Neural progenitor cell (in vitro differentiated cells): ENCODE results near the gene TADA2A. TPM values are rescaled to one million over a fixed set of nuclear protein-coding genes. Genes with fewer than 3 reads are reported as not detected.
A peak's percentile ranks its signal among the peaks of the same experiment; 100 is the strongest.

Experiments
- DNase-seq: peaks from one replicate; pipeline ENCODE4 v3.0.0-alpha.2; 2016; ENCODE audit warnings: low spot score
- H2AFZ ChIP-seq: fragments of 200-600 bp; sonication (generic); replicated peaks from 2 replicates; pipeline ENCODE4 v1.6.1; 2016; ENCODE audit warnings: antibody characterized with exemption
- H3F3A ChIP-seq: fragments of 200-600 bp; sonication (generic); 2 replicates; pipeline ENCODE4 v1.6.1; 2016; ENCODE audit warnings: antibody characterized with exemption, low read depth
- H3K27ac ChIP-seq: fragments of 200-600 bp; sonication (generic); 2 replicates; pipeline ENCODE4 v1.5.1; 2016; ENCODE audit warnings: mild to moderate bottlenecking
- H3K27me3 ChIP-seq: fragments of 200-600 bp; sonication (generic); 2 replicates; pipeline ENCODE4 v1.6.1; 2016; ENCODE audit warnings: mild to moderate bottlenecking, moderate library complexity
- H3K36me3 ChIP-seq: fragments of 200-600 bp; sonication (generic); 2 replicates; pipeline ENCODE4 v1.5.1; 2016
- H3K4me1 ChIP-seq: fragments of 200-600 bp; sonication (generic); 2 replicates; pipeline ENCODE4 v1.6.1; 2016; ENCODE audit warnings: mixed run types
- H3K4me2 ChIP-seq: fragments of 200-600 bp; sonication (generic); 2 replicates; pipeline ENCODE4 v1.6.1; 2016
- H3K4me3 ChIP-seq: fragments of 200-600 bp; sonication (generic); 2 replicates; pipeline ENCODE4 v1.5.1; 2016
- H3K79me2 ChIP-seq: fragments of 200-600 bp; sonication (generic); 2 replicates; pipeline ENCODE4 v1.6.1; 2016; ENCODE audit warnings: low read depth
- H3K9ac ChIP-seq: fragments of 200-600 bp; sonication (generic); 2 replicates; pipeline ENCODE4 v1.6.1; 2016
- H3K9me3 ChIP-seq: fragments of 200-600 bp; sonication (generic); 2 replicates; pipeline ENCODE4 v1.5.1; 2016; ENCODE audit warnings: low read depth
- H4K20me1 ChIP-seq: fragments of 200-600 bp; sonication (generic); 2 replicates; pipeline ENCODE4 v1.6.1; 2016; ENCODE audit warnings: low read depth
- H3K27ac Mint-ChIP-seq: 3 replicates; pipeline ENCODE4 v1.8.0; 2021; ENCODE audit warnings: mixed read lengths
- H3K27me3 Mint-ChIP-seq: 2 replicates; pipeline ENCODE4 v1.8.0; 2022; ENCODE audit warnings: low read depth, mild to moderate bottlenecking, inconsistent platforms, moderate library complexity, mixed read lengths; ENCODE audit not compliant: insufficient read depth
- H3K36me3 Mint-ChIP-seq: 3 replicates; pipeline ENCODE4 v1.8.0; 2021; ENCODE audit warnings: mixed read lengths
- H3K4me1 Mint-ChIP-seq: 3 replicates; pipeline ENCODE4 v1.8.0; 2021; ENCODE audit warnings: mixed read lengths
- H3K4me3 Mint-ChIP-seq: 3 replicates; pipeline ENCODE4 v1.8.0; 2021; ENCODE audit warnings: mild to moderate bottlenecking, moderate library complexity, mixed read lengths
- H3K9me3 Mint-ChIP-seq: 3 replicates; pipeline ENCODE4 v1.8.0; 2020; ENCODE audit warnings: mixed read lengths
- CTCF ChIP-seq: fragments of 200-600 bp; sonication (generic); IDR thresholded peaks from 2 replicates; pipeline ENCODE4 v1.5.1; 2017; ENCODE audit warnings: antibody characterized with exemption, mild to moderate bottlenecking
- EZH2 ChIP-seq: fragments of 200-600 bp; sonication (generic); IDR thresholded peaks from 2 replicates; pipeline ENCODE4 v1.6.1; 2017; ENCODE audit warnings: antibody characterized with exemption, mild to moderate bottlenecking, moderate library complexity
- EZH2phosphoT487 ChIP-seq: fragments of 200-600 bp; sonication (generic); IDR thresholded peaks from 2 replicates; pipeline ENCODE4 v1.6.1; 2017; ENCODE audit warnings: antibody characterized with exemption
- total RNA-seq: library from RNA; depleted of rRNA; stranded (reverse); fragments of >200 nt; gene quantifications from 2 replicates; pipeline ENCODE4 v1.2.3, GENCODE V29; 2015; ENCODE audit warnings: low replicate concordance

Gene TADA2A
- total RNA-seq = 25.4 and 30.7 TPM in 2 replicates

GRCh38 chr17:37406635-37407461 lies at the start of gene TADA2A, which contains the start of gene ACACA:
Gene TADA2A (plus strand): TSS chr17:37406886. CDS start chr17:37411366, 4,480 bp downstream.
Gene ACACA (minus strand): TSS chr17:37406836. CDS start chr17:37406299, 537 bp downstream.
- Mint-ChIP-seq H3K27ac (peak within 1 kb of the TSS; percentile 95), H3K9me3 (no peaks in the 10 kb centered on the region), H3K4me3 (peak within 1 kb of the TSS; percentile 98), H3K36me3 (peaks cover 15% of the 10 kb centered on the region), H3K27me3 (peaks cover 9% of the 10 kb centered on the region), H3K4me1 (peaks cover 27% of the 10 kb centered on the region)
- peaks cover 6% of the 10 kb centered on the region for H3K4me1 ChIP-seq
- no peaks in the 10 kb centered on the region for H3K27me3 ChIP-seq
- peak within 1 kb of the TSS; percentile 72 for H3K4me3 ChIP-seq
- H3K4me2 ChIP-seq = peak within 1 kb of the TSS; percentile 96
- peak within 1 kb of the TSS; percentile 87 for H2AFZ ChIP-seq
- peak; percentile 94 for DNase-seq
- H3K36me3 ChIP-seq = no peaks in the 10 kb centered on the region
- TF ChIP-seq EZH2 (no peak), CTCF (no peak), EZH2phosphoT487 (no peak)
- H3K9ac ChIP-seq = peak within 1 kb of the TSS; percentile 47
- peaks cover 48% of the 10 kb centered on the region for H3K79me2 ChIP-seq
- H3K27ac ChIP-seq = peak within 1 kb of the TSS; percentile 84
- H3K9me3 ChIP-seq = no peaks in the 10 kb centered on the region
- H4K20me1 ChIP-seq = no peaks in the 10 kb centered on the region
- peaks cover 27% of the 10 kb centered on the region for H3F3A ChIP-seq

- peak overlapping the region; percentile 8 for H2AFZ ChIP-seq
- H3K79me2 ChIP-seq = peaks cover 51% of the 10 kb centered on the region
- peak overlapping the region; percentile 96 for H3K4me3 Mint-ChIP-seq
Measured at GRCh38 chr17:37358098-37358829, 48.4 kb upstream of the TADA2A start.

More at GRCh38 chr17:37358098-37358829, 48.4 kb upstream of the TADA2A start:
- Histone ChIP-seq H3K27me3 (no peaks in the 10 kb centered on the region), H3K4me1 (peaks cover 28% of the 10 kb centered on the region), H4K20me1 (peaks cover 14% of the 10 kb centered on the region), H3F3A (peaks cover 32% of the 10 kb centered on the region), H3K36me3 (no peaks in the 10 kb centered on the region), H3K4me2 (peak overlapping the region; percentile 89), H3K4me3 (peak overlapping the region; percentile 77), H3K27ac (peak overlapping the region; percentile 96), H3K9ac (peak overlapping the region; percentile 70), H3K9me3 (no peaks in the 10 kb centered on the region)
- Mint-ChIP-seq H3K36me3 (peaks cover 5% of the 10 kb centered on the region), H3K27me3 (no peaks in the 10 kb centered on the region), H3K4me1 (peaks cover 36% of the 10 kb centered on the region), H3K9me3 (no peaks in the 10 kb centered on the region), H3K27ac (peak overlapping the region; percentile 88)
- DNase-seq = peak; percentile 95
- TF ChIP-seq CTCF (no peak), EZH2 (no peak), EZH2phosphoT487 (no peak)
